Stimulated activated CD4-positive, alpha-beta T cell treated with anti-CD3 and anti-CD28 coated beads, Interleukin-15, amount 100 ng/mL, for 1 hour (primary cell): ENCODE results near the gene MIA.
"Not testable (repeated sequence)": the region's sequence is repeated elsewhere in the genome, so short reads cannot be mapped to it uniquely, and the experiment has no call there.

Source experiments
- DNase-seq, 2 donors: peaks; one replicate each; pipeline ENCODE4 v3.0.0-alpha.2; 2020; ENCODE audit warnings: low read depth in 1 of 2, low spot score in 1 of 2

The MIA gene

GRCh38 chr19:40802300-40803169 lies 27.2 kb downstream of the MIA start:
- DNase-seq, result no peak

GRCh38 chr19:40803170-40803856 lies 28.0 kb downstream of the MIA start:
- no peak for DNase-seq

- peak in 1 of 2 donors; percentile 43 for DNase-seq
These were observed 28.8 kb downstream of the MIA start for GRCh38 chr19:40803857-40804782.

GRCh38 chr19:40804783-40805242 lies 29.5 kb downstream of the MIA start:
- DNase-seq, result no peak

- no peak for DNase-seq
These were observed 30.0 kb downstream of the MIA start for GRCh38 chr19:40805258-40805868.

GRCh38 chr19:40806423-40807146 lies 31.3 kb downstream of the MIA start:
- peak; percentile 60 to 63 for DNase-seq

- DNase-seq, result no peak
These were observed 32.1 kb downstream of the MIA start for GRCh38 chr19:40807147-40808020.

GRCh38 chr19:40808021-40808325 lies 32.7 kb downstream of the MIA start:
- DNase-seq, result no peak

GRCh38 chr19:40808497-40808896 lies 33.2 kb downstream of the MIA start:
- DNase-seq, result no peak

GRCh38 chr19:40809358-40810086 lies 34.2 kb downstream of the MIA start:
- no peak for DNase-seq

GRCh38 chr19:40810160-40810559 lies 34.8 kb downstream of the MIA start:
- DNase-seq, result no peak

- DNase-seq, result not testable (repeated sequence)
These were observed 35.5 kb downstream of the MIA start for GRCh38 chr19:40810649-40811408.

GRCh38 chr19:40811478-40812341 lies 36.4 kb downstream of the MIA start:
- no peak for DNase-seq

GRCh38 chr19:40812571-40812970 lies 37.2 kb downstream of the MIA start:
- not testable (repeated sequence) for DNase-seq

GRCh38 chr19:40813182-40813581 lies 37.9 kb downstream of the MIA start:
- DNase-seq, result no peak

- DNase-seq, result no peak
These were observed 39.9 kb downstream of the MIA start for GRCh38 chr19:40815223-40815622.
